Activated T-helper 17 cell treated with anti-CD3 and anti-CD28 coated beads, Interleukin-2, amount 50 U/mL, for 72 hours (primary cell): ENCODE results near the gene NCF1. TPM values are rescaled to one million over a fixed set of nuclear protein-coding genes. Genes with fewer than 3 reads are reported as not detected.
"Not testable (repeated sequence)": the region's sequence is repeated elsewhere in the genome, so short reads cannot be mapped to it uniquely, and the experiment has no call there.

Source experiments
- ATAC-seq: fragments of 150-1000 bp; cut with Tn5 transposase; replicated peaks from 2 replicates; pipeline ENCODE4 v1.10.0; 2021; ENCODE audit warnings: mild to moderate bottlenecking, moderate library complexity
- H3K27ac Mint-ChIP-seq: one replicate; pipeline ENCODE4 v1.8.0; 2022; ENCODE audit warnings: mixed read lengths
- H3K27me3 Mint-ChIP-seq: one replicate; pipeline ENCODE4 v1.8.0; 2022; ENCODE audit warnings: mixed read lengths
- H3K36me3 Mint-ChIP-seq: one replicate; pipeline ENCODE4 v1.8.0; 2022; ENCODE audit warnings: low read depth, mild to moderate bottlenecking, mixed read lengths
- H3K4me1 Mint-ChIP-seq: one replicate; pipeline ENCODE4 v1.8.0; 2022; ENCODE audit warnings: mixed read lengths
- H3K4me3 Mint-ChIP-seq: one replicate; pipeline ENCODE4 v1.8.0; 2022; ENCODE audit warnings: mild to moderate bottlenecking, mixed read lengths
- H3K9me3 Mint-ChIP-seq: one replicate; pipeline ENCODE4 v1.8.0; 2022; ENCODE audit warnings: mixed read lengths
- total RNA-seq, 2 donors: library from RNA; stranded (reverse); gene quantifications; one replicate each; pipeline ENCODE4 v1.2.3, GENCODE V29; 2022

The NCF1 gene
- total RNA-seq, 2 donors from 2014 or later: 0.24 to 2.2 TPM

DNA sequence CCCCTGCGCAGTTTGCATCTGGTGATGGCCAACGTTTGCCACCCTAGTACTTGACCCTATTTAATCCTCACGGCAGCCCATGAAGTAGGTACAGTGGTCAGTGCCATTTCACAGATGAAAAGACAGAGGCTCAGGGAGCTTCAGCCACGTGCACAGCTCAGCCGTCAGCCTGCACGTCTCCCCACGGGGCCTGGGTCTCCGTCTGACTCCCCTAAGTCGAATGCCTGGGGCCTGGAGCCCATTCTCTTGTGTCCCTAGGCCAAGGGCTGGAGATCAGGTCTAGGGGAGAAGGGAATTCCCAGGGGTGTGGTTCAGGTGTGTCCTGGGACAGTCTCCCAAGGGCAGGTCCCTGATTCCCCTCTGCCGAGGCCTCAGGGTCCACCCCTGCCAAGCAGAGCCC, 6.8 kb upstream of the NCF1 start:
- H3K36me3 Mint-ChIP-seq, H3K4me3 Mint-ChIP-seq, H3K4me1 Mint-ChIP-seq, H3K27me3 Mint-ChIP-seq, ATAC-seq, H3K27ac Mint-ChIP-seq, H3K9me3 Mint-ChIP-seq: not testable (repeated sequence)

DNA sequence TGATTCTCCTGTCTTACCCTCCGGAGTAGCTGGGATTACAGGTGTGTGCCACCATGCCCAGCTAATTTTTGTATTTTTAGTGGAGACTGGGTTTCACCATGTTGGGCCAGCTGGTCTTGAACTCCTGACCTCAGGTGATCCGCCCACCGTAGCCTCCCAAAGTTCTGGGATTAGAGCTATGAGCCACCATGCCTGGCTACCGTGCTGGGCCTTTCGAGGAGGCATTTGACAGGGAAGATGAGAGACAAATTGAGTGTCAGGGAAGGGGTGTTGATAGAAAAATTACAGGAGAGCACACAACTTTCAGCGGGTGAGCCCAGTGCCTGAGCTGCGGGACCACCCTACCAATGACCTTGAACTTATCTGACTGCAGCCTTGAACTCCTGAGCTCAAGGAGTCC, 3.7 kb upstream of the NCF1 start:
- not testable (repeated sequence) for H3K9me3 Mint-ChIP-seq, ATAC-seq, H3K27ac Mint-ChIP-seq, H3K36me3 Mint-ChIP-seq, H3K4me1 Mint-ChIP-seq, H3K27me3 Mint-ChIP-seq, H3K4me3 Mint-ChIP-seq

DNA sequence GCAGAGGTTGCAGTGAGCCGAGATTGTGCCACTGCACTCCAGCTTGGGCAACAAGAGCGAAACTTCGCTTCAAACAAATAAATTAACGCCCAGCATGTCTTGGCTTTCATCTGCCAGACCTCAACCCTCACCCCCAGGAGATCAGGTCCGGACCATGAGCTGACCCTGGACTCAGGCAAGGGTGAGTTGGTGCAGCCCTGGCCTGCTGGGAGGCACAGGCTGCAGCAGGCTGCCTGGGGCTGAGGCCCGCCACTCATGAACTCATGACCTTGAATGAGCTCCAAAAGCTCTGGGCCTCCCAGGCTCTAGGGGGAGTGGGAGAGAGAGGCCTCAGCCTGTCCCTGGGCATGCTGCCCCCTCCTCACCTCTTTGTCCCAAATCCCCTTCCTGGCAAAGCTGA, 1.7 kb upstream of the NCF1 start:
- H3K9me3 Mint-ChIP-seq, H3K4me1 Mint-ChIP-seq, H3K4me3 Mint-ChIP-seq, H3K27me3 Mint-ChIP-seq, H3K36me3 Mint-ChIP-seq, H3K27ac Mint-ChIP-seq, ATAC-seq: not testable (repeated sequence)

DNA sequence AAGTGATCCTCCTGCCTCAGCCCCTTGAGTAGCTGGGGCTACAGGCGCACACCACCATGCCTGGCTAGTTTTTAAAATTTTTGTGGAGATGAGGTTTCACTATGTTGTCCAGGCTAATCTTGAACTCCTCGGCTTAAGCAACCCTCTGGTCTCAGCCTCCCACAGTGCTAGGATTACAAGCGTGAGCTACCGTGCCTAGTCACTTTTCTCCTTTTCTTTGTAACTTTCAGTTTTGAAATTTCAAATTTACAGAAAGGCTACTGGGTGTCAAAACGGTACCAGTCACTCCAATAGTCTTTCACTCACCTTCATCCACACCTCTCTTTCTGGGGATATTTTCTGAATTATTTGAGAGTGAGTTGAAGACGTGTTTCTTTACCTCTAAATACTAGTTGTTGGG, 1.3 kb downstream of the NCF1 start:
- not testable (repeated sequence) for H3K27ac Mint-ChIP-seq, H3K36me3 Mint-ChIP-seq, H3K27me3 Mint-ChIP-seq, H3K9me3 Mint-ChIP-seq, H3K4me3 Mint-ChIP-seq, H3K4me1 Mint-ChIP-seq
- ATAC-seq: peak; percentile 94

DNA sequence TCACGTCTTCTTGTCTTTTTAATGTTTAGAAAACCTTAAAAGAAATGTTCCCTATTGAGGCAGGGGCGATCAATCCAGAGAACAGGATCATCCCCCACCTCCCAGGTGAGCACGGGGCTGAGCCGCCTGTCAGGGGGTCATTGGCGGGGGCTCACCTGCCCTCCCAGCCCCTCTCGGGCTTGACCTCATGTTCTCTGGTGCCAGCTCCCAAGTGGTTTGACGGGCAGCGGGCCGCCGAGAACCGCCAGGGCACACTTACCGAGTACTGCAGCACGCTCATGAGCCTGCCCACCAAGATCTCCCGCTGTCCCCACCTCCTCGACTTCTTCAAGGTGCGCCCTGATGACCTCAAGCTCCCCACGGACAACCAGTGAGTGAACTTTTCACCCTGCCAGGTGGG, 5.2 kb downstream of the NCF1 start:
- H3K4me1 Mint-ChIP-seq, ATAC-seq, H3K27ac Mint-ChIP-seq, H3K27me3 Mint-ChIP-seq, H3K4me3 Mint-ChIP-seq, H3K9me3 Mint-ChIP-seq, H3K36me3 Mint-ChIP-seq: not testable (repeated sequence)

DNA sequence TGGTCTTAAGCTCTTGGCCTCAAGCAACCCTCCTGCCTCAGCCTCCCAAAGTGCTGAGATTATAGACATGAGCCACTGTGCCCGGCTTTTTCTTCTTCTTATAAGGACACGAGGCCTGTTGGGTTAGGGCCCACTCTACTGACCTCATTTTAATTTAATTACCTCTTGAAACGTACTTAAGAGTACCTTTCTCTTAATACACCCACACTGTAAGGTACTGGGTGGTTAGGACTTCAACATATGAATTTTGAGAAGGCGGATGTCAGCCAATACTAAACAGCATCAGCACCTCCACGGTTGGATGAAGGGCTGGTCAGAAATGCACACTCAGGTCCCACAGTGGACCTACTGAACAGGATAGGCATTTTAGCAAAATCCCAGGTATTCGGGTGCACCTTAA, 7.9 kb downstream of the NCF1 start:
- not testable (repeated sequence) for ATAC-seq, H3K36me3 Mint-ChIP-seq, H3K9me3 Mint-ChIP-seq, H3K4me1 Mint-ChIP-seq, H3K27ac Mint-ChIP-seq, H3K27me3 Mint-ChIP-seq, H3K4me3 Mint-ChIP-seq

DNA sequence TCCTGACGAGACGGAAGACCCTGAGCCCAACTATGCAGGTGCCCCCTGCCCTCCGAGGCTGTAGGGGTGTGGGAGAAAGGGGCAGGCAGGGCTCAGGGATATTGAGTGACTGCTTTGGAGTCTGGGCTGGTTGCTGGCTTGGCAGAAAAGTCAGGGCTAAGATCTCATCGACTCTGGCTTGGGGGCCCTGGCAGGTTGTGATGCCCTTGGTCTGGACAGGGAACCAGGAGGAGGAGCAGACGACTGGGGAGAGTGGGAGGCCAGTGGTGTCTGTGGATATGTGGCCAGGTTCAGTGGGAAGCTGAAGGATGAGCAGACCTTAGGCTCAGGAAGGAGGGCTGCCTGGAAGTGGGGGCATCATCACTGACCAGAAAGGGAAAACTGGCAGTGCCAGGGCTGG, 9.8 kb downstream of the NCF1 start:
- not testable (repeated sequence) for ATAC-seq, H3K36me3 Mint-ChIP-seq, H3K27me3 Mint-ChIP-seq, H3K4me1 Mint-ChIP-seq, H3K4me3 Mint-ChIP-seq, H3K9me3 Mint-ChIP-seq, H3K27ac Mint-ChIP-seq

DNA sequence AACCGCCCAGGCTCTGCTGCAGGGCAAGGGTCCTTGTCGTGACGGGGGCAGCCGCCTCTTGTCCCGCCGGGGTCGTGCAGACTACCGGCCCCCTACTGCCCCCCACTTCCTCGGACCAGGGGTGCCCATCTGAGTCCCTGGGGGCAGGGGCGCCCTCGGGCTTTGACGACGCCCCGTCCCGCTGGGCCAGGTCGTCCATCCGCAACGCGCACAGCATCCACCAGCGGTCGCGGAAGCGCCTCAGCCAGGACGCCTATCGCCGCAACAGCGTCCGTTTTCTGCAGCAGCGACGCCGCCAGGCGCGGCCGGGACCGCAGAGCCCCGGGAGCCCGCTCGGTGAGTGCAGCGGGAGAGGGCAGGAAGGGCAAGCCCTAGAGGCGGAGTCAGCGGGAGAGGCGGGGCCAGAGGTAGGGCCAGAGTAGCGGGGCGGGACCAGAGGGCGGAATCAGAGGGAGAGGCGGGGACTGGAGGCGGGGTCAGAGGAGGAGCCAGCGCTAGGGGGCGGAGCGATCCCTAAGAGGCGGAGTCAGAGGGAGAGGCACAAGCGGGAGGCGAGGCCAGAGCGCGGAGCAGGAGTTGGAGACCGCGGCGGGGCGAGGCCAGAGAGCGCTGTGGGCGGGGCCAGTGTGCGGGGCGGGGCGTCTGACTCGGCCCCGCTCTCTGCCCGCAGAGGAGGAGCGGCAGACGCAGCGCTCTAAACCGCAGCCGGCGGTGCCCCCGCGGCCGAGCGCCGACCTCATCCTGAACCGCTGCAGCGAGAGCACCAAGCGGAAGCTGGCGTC, 14.7 kb downstream of the NCF1 start:
- H3K27ac Mint-ChIP-seq, H3K36me3 Mint-ChIP-seq: not testable (repeated sequence)

DNA sequence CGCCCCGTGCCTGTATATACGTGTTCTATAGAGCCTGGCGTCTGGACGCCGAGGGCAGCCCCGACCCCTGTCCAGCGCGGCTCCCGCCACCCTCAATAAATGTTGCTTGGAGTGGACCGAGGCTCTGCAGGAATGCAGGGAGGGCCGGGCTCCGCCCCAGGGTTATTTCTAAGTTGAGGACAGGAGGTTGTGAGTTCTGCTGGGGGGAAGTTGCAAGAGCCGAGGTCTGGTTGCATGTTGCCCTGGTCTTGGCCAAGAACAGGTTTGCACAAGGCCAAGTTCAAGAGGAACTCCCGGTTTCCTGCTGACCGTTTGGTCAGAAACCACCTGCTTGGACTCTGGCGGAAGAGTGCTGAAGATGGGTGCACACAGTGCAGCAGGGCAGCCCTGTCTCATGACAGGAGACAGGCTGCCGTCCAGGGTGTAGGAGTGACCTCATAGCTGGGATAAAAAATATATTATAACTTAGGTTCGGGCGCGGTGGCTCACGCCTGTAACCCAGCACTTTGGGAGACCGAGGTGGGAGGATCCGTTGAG, 15.5 kb downstream of the NCF1 start:
- not testable (repeated sequence) for H3K36me3 Mint-ChIP-seq, ATAC-seq

More for the DNA sequence above, 14.7 kb downstream of the NCF1 start:
- H3K4me1 Mint-ChIP-seq, H3K4me3 Mint-ChIP-seq, H3K9me3 Mint-ChIP-seq, H3K27me3 Mint-ChIP-seq: not testable (repeated sequence)
- peak; percentile 96 for ATAC-seq

DNA sequence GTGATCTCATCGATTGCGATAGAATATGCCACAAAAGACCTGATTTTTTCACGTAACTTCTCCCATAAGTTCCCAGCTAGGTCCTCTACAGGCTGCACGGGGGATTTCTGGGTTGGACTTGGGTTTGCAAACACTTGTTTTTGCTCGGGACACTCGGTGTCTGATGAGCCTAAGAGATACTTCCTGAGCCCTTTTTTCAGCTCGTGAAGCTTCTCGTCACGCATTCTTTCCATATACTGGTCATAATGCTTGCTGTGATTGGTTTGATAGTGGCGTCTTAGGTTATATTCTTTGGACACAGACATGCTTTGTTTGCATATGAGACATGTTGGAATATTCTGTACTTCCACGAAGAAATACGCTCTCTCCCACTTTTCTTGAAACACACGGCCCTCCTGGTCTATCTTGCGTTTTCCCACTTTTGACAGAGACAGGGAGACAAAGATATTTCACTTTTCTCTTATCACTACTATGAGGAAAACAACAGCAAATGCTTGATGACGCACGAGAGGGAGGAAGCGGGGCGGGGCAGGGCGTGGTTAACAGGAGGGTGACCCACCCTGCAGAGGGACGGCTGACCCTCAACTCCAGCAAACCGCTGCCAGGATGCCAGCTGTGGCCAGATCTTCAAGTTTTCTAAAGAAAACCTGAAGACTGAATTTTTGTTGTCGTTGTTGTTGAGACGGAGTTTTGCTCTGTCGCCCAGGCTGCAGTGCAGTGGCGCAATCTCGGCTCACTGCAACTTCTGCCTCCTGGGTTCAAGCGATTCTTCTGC, 24.2 kb downstream of the NCF1 start:
- not testable (repeated sequence) for H3K27me3 Mint-ChIP-seq, H3K27ac Mint-ChIP-seq, H3K4me3 Mint-ChIP-seq, ATAC-seq, H3K36me3 Mint-ChIP-seq, H3K9me3 Mint-ChIP-seq, H3K4me1 Mint-ChIP-seq

More for the DNA sequence above, 15.5 kb downstream of the NCF1 start:
- not testable (repeated sequence) for H3K9me3 Mint-ChIP-seq, H3K27me3 Mint-ChIP-seq, H3K27ac Mint-ChIP-seq, H3K4me3 Mint-ChIP-seq, H3K4me1 Mint-ChIP-seq

DNA sequence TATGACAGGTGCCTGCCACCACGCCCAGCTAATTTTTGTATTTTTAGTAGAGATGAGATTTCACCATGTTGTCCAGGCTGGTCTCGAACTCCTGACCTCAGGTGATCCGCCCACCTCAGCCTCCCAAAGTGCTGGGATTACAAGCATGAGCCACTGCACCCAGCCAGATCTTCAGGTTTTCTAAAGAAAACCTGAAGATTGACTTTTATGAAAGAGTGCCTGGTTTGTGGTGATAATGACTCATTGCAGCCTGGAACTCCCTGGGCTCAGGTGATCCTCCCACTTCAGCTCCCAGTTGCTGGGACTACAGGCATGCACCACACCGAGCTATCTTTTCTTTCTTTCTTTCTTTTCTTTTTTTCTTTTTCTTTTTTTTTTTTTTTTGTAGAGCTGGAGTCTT, 24.8 kb downstream of the NCF1 start:
- ATAC-seq: peak; percentile 80

DNA sequence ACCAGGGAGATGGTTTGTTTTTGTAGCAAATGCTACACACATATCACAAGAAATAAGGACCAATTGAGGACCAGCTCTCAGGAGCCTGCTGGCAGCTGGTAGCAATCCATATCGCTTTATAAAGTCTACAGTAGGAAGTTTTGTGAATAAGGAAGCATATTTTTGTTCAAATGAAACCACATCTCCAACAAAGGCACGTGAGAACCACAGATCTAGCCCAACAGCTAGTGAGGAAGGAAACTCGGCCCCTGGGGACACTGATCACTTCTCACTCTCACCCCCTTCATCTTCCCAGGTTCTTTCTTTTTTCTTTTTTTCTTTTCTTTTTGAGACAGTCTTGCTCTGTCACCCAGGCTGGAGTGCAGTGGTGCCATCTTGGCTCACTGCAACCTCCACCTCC, 42.1 kb downstream of the NCF1 start:
- H3K4me3 Mint-ChIP-seq: not testable (repeated sequence)

More for the DNA sequence above, 24.8 kb downstream of the NCF1 start:
- not testable (repeated sequence) for H3K4me1 Mint-ChIP-seq, H3K36me3 Mint-ChIP-seq, H3K4me3 Mint-ChIP-seq, H3K9me3 Mint-ChIP-seq, H3K27ac Mint-ChIP-seq, H3K27me3 Mint-ChIP-seq

DNA sequence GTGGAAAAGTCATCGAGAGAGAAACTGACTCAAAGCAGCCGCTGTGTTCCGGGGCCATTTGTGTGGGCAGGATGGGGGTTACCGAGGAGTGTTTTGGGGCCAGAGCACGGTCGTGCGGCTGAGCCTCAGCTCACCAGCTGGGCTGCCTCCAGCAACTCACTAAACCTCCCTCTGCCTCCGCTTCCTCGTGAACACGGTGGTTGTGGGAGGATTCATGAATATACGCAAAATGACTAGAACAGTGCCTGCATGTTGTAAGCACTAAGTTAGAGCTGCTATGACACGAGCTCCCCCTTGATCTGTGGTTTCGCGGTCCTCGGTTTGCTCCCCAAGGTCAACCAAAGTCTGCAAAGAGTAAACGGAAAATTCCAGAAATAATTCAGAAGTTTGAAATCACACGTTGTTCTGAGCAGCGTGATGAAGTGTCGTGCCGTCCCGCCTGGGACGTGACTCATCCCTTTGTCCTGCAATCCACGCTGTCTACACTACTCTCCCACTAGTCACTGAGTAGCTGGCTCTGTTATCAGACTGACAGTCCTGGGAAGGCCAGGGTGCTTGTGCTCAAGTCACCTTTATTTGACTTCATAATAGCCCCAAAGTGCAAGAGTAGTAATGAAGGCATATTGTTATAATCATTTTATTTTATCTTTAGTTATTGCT, 46.5 kb downstream of the NCF1 start:
- not testable (repeated sequence) for H3K27me3 Mint-ChIP-seq, H3K27ac Mint-ChIP-seq, H3K4me1 Mint-ChIP-seq, H3K4me3 Mint-ChIP-seq, H3K36me3 Mint-ChIP-seq, H3K9me3 Mint-ChIP-seq
- peak; percentile 94 for ATAC-seq

More for the DNA sequence above, 42.1 kb downstream of the NCF1 start:
- not testable (repeated sequence) for H3K9me3 Mint-ChIP-seq, H3K27me3 Mint-ChIP-seq, H3K27ac Mint-ChIP-seq, ATAC-seq, H3K36me3 Mint-ChIP-seq, H3K4me1 Mint-ChIP-seq

DNA sequence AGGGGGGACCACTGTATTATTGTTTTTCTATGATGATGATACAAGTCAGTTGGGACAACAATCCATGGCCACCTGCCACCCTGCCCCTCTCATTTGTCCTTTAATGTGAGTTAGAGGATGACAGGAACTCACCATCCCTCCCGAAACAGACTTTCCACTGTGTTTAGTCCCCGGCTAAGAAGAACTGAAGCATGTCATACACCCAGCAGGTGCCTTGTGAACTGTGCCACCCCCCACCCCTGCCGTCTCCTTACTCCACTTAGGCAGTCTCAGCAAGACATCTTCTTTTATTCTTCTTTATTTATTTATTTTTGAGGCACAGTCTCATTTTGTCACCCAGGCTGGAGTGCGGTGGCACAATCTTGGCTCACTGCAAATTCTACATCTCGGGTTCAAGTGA, 47.4 kb downstream of the NCF1 start:
- H3K4me1 Mint-ChIP-seq, H3K27me3 Mint-ChIP-seq, H3K4me3 Mint-ChIP-seq, H3K36me3 Mint-ChIP-seq, ATAC-seq, H3K27ac Mint-ChIP-seq, H3K9me3 Mint-ChIP-seq: not testable (repeated sequence)

DNA sequence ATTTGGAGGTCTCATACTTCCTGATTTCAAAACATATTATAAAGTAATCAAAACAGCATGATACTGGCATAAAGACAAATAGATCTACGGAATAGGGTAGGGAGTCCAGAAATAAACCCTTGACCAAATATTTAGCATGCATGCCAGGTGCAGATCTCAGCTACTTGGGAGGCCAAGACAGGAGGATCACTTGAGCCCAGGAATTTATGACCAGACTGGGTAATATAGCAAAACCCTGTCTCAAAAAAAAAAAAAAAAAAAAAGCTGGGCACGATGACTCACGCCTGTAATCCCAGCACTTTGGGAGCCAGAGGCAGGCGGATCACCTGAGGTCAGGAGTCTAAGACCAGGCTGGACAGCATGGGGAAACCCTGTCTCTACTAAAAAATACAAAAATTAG, 56.1 kb downstream of the NCF1 start:
- H3K9me3 Mint-ChIP-seq, H3K36me3 Mint-ChIP-seq, ATAC-seq, H3K4me3 Mint-ChIP-seq, H3K27me3 Mint-ChIP-seq, H3K27ac Mint-ChIP-seq, H3K4me1 Mint-ChIP-seq: not testable (repeated sequence)
